ENCODE measurements around the gene KCNQ5. TPM values are rescaled to one million over a fixed set of nuclear protein-coding genes. Genes with fewer than 3 reads are reported as not detected.

The KCNQ5 gene
- total and polyA plus RNA-seq, 8 donors, result 1.7 to 4.5 (median 2.5) TPM

- no peaks in the 10 kb centered on the region for H3K36me3 ChIP-seq
- no peaks in the 10 kb centered on the region for H3K4me1 ChIP-seq
- no peak for ATAC-seq
- H3K9me3 ChIP-seq, result no peaks in the 10 kb centered on the region
- no peak for DNase-seq
- intact Hi-C loops (cut with DNase I), result no loop called here
- no peak for TF ChIP-seq CTCF (IDR thresholded peaks at IDR 0.05)
- H3K27me3 ChIP-seq, result no peaks in the 10 kb centered on the region
- no peak overlapping the region for H3K4me3 ChIP-seq
- no peak overlapping the region for H3K27ac ChIP-seq
These were observed 53.5 kb downstream of the KCNQ5 start for GRCh38 chr6:72675396-72675795.

- no peak overlapping the region for H3K27ac ChIP-seq
These were observed 55.1 kb downstream of the KCNQ5 start for GRCh38 chr6:72676995-72677394.

GRCh38 chr6:72677740-72678139 lies 55.9 kb downstream of the KCNQ5 start:
- Histone ChIP-seq H3K4me1 (no peaks in the 10 kb centered on the region), H3K27ac (no peak overlapping the region), H3K36me3 (no peaks in the 10 kb centered on the region), H3K9me3 (no peaks in the 10 kb centered on the region), H3K27me3 (no peaks in the 10 kb centered on the region), H3K4me3 (no peak overlapping the region)
- intact Hi-C loops (cut with DNase I), result no loop called here
- DNase-seq, result no peak
- no peak for TF ChIP-seq CTCF (IDR thresholded peaks at IDR 0.05)
- ATAC-seq, result no peak

More at GRCh38 chr6:72676995-72677394, 55.1 kb downstream of the KCNQ5 start:
- DNase-seq, result no peak
- Histone ChIP-seq H3K36me3 (no peaks in the 10 kb centered on the region), H3K9me3 (no peaks in the 10 kb centered on the region), H3K4me1 (no peaks in the 10 kb centered on the region), H3K27me3 (no peaks in the 10 kb centered on the region), H3K4me3 (no peak overlapping the region)
- TF ChIP-seq CTCF (IDR thresholded peaks at IDR 0.05), result no peak
- intact Hi-C loops (cut with DNase I), result no loop called here
- ATAC-seq, result no peak

- no peak for DNase-seq
- intact Hi-C loops (cut with DNase I), result no loop called here
- no peak for ATAC-seq
- Histone ChIP-seq H3K27ac (no peak overlapping the region), H3K4me3 (no peak overlapping the region), H3K4me1 (no peaks in the 10 kb centered on the region), H3K9me3 (no peaks in the 10 kb centered on the region), H3K36me3 (no peaks in the 10 kb centered on the region), H3K27me3 (no peaks in the 10 kb centered on the region)
- TF ChIP-seq CTCF (IDR thresholded peaks at IDR 0.05), result no peak
These were observed 61.9 kb downstream of the KCNQ5 start for GRCh38 chr6:72683797-72684196.

- H3K36me3 ChIP-seq, result no peaks in the 10 kb centered on the region
- no peak for DNase-seq
- no peaks in the 10 kb centered on the region for H3K4me1 ChIP-seq
- no peak for ATAC-seq
- no peak for TF ChIP-seq CTCF (IDR thresholded peaks at IDR 0.05)
- no peak overlapping the region for H3K27ac ChIP-seq
- no peaks in the 10 kb centered on the region for H3K9me3 ChIP-seq
- no peak overlapping the region for H3K4me3 ChIP-seq
- H3K27me3 ChIP-seq, result no peaks in the 10 kb centered on the region
- intact Hi-C loops (cut with DNase I), result no loop called here
These were observed 67.5 kb downstream of the KCNQ5 start for GRCh38 chr6:72689107-72689954.

Measured in left lung (tissue), 10 donors.